Measurements from ENCODE around the gene KIF5B. TPM values are rescaled to one million over a fixed set of nuclear protein-coding genes. Genes with fewer than 3 reads are reported as not detected.
"Not testable (repeated sequence)": the region's sequence is repeated elsewhere in the genome, so short reads cannot be mapped to it uniquely, and the experiment has no call there.

The KIF5B gene
- total and polyA plus RNA-seq, 9 of the 15 experiments (the other 6 are each of a cell fraction or from before 2014, with no cell fraction given) = 24.4 to 94.4 (median 68.9) TPM

GRCh38 chr10:31990937-31991336, 65.3 kb downstream of the KIF5B start (continued):
- TF ChIP-seq THRA (IDR thresholded peaks at IDR 0.05) (no peak), ZNF766 (CRISPR knock-in tag; conservative IDR thresholded peaks at IDR 0.05) (no peak), ZNF449 (CRISPR knock-in tag; IDR thresholded peaks at IDR 0.05) (no peak)
- TF ChIP-seq, protein P1, sequence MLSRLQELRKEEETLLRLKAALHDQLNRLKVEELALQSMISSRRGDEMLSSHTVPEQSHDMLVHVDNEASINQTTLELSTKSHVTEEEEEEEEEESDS (CRISPR knock-in tag; IDR thresholded peaks at IDR 0.05) = no peak

DNA sequence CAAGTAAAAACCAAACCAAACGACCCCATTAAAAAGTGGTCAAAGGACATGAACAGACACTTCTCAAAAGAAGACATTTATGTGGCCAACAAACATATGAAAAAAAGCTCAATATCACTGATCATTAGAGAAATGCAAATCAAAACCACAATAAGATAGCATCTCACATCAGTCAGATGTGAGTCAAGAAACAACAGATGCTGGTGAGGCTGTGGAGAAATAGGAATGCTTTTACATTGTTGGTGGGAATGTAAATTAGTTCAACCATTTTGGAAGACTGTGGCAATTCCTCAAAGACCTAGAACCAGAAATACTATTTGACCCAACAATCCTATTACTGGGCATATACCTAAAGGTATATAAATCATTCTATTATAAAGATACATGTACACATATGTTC, 68.4 kb downstream of the KIF5B start:
- ATAC-seq; intact Hi-C loops (cut with micrococcal nuclease); H3K79me2 ChIP-seq (ENCODE audit: control insufficient read depth, insufficient read depth, low read length); H3K4me3 ChIP-seq; FAIRE-seq; H3K27me3 ChIP-seq (ENCODE audit: control insufficient read depth in 2 of 2, insufficient read depth in 2 of 2, low read length in 2 of 2); H3K4me1 ChIP-seq (replicated peaks in 1 of 2; ENCODE audit: control insufficient read depth in 2 of 2, insufficient read depth in 2 of 2, low read length in 2 of 2); CTCF ChIA-PET (ENCODE audit: low intra/inter-chr PET ratio); in situ Hi-C loops (cut with MboI); H3K9me1 ChIP-seq (ENCODE audit: control insufficient read depth, insufficient read depth, low read length); H3K27ac ChIP-seq (ENCODE audit: extremely low read depth, low read depth, low read length); POLR2A ChIA-PET; H3K9me3 ChIP-seq (replicated peaks; ENCODE audit: control insufficient read depth, insufficient read depth, low read depth, low read length); BruUV-seq (replicated peaks); H3K9ac ChIP-seq (ENCODE audit: insufficient read depth in 1 of 2, low read depth in 2 of 2, low read length in 2 of 2); H3K4me2 ChIP-seq (ENCODE audit: insufficient read depth, low read length); H3K36me3 ChIP-seq (ENCODE audit: control insufficient read depth, insufficient read depth, low read length); DNase-seq (ENCODE audit: extremely low read depth in 1 of 4, low spot score in 3 of 4); H4K20me1 ChIP-seq (replicated peaks; ENCODE audit: control insufficient read depth, insufficient read depth, low read length); H2AFZ ChIP-seq (ENCODE audit: low read depth, low read length): not testable (repeated sequence)
- WGBS (ENCODE audit: insufficient coverage, low coverage, missing lambda C conversion rate) = 0% methylated on average over 1 of the region's 1 CpG

Measured in K562 (cell line).